ENCODE measurements around the gene RAB4A. TPM values are rescaled to one million over a fixed set of nuclear protein-coding genes. Genes with fewer than 3 reads are reported as not detected.

Gene RAB4A
- total RNA-seq, 1 donor from 2014 or later = 51.5 TPM

- ATAC-seq = no peak
Measured at GRCh38 chr1:229280921-229281320, 10.0 kb downstream of the RAB4A start.

DNA sequence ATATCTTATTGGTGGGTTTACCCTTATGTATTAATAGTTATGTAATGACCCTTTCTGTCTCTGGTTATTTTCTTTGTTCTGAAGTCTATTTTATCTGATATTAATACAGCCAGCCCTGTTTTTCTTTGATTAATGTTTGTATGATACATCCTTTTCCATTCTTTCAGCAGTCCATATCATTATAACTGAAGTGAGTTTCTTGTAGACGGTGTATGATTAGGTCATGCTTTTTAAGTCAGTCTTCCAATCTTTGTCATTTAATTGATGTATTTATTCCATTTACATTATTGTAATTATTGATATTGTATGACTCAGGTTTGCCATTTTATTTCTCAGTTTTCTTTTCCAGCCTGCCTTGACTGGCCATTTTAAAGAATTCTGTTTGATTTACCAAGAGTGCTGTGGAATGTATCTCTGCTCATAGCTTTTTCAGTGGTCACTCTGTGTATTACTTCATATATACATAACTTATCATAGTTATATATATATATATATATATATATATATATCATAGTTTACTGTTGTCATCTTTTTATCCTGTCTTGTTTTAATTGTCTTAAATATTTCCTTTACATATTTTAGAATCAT, 10.5 kb downstream of the RAB4A start:
- Histone ChIP-seq H3K4me1 (peaks cover 16% of the 10 kb centered on the region), H3K27ac (no peak overlapping the region), H3K36me3 (no peaks in the 10 kb centered on the region), H3K27me3 (ENCODE audit: low read depth) (no peaks in the 10 kb centered on the region), H3K9me3 (no peaks in the 10 kb centered on the region), H3K4me3 (no peak overlapping the region)
- intact Hi-C loops (cut with DNase I) = no loop called here
- no peak for DNase-seq
- TF ChIP-seq CTCF (IDR thresholded peaks at IDR 0.05) = no peak
- ATAC-seq = no peak

More at GRCh38 chr1:229280921-229281320, 10.0 kb downstream of the RAB4A start:
- H3K9me3 ChIP-seq = no peaks in the 10 kb centered on the region
- no peak for DNase-seq
- TF ChIP-seq CTCF (IDR thresholded peaks at IDR 0.05) = no peak
- no peak overlapping the region for H3K27ac ChIP-seq
- intact Hi-C loops (cut with DNase I) = no loop called here
- H3K36me3 ChIP-seq = no peaks in the 10 kb centered on the region
- H3K27me3 ChIP-seq (ENCODE audit: low read depth) = no peaks in the 10 kb centered on the region
- no peak overlapping the region for H3K4me3 ChIP-seq
- peaks cover 12% of the 10 kb centered on the region for H3K4me1 ChIP-seq

DNA sequence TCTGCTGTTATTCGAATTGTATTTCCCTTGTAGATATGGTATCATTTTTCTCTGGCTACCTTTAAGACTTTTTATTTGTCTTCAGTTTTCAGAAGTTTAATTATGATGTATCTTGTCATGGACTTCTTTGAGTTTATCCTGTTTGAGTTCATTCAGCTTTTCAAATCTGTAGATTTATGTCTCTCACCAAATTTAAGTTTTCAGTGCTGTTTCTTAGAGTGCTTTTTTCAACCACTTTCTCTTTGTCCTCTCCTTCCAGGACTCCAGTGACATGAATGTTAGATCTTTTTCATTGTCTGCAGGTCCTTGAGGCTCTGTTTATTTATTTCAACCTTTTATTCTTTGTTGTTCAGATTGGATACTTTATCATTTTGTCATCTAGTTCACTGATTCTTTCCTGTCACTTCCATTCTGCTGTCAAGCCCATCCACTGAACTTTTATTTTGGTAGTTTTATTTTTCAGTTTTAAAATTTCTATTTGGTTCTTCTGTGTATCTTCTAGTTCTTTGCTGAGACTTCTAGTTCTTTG, 11.4 kb downstream of the RAB4A start:
- intact Hi-C loops (cut with DNase I) = no loop called here
- no peak for ATAC-seq
- H3K36me3 ChIP-seq = no peaks in the 10 kb centered on the region

GRCh38 chr1:229283183-229283611, 12.3 kb downstream of the RAB4A start:
- DNase-seq = no peak

More for the DNA sequence above, 11.4 kb downstream of the RAB4A start:
- Histone ChIP-seq H3K4me1 (peaks cover 16% of the 10 kb centered on the region), H3K4me3 (no peak overlapping the region), H3K27ac (no peak overlapping the region), H3K27me3 (ENCODE audit: low read depth) (no peaks in the 10 kb centered on the region), H3K9me3 (no peaks in the 10 kb centered on the region)
- no peak for TF ChIP-seq CTCF (IDR thresholded peaks at IDR 0.05)
- DNase-seq = no peak

GRCh38 chr1:229284887-229285286, 14.0 kb downstream of the RAB4A start:
- Histone ChIP-seq H3K36me3 (peaks cover 13% of the 10 kb centered on the region), H3K4me1 (peaks cover 5% of the 10 kb centered on the region), H3K4me3 (no peak overlapping the region), H3K27me3 (ENCODE audit: low read depth) (no peaks in the 10 kb centered on the region), H3K9me3 (no peaks in the 10 kb centered on the region), H3K27ac (no peak overlapping the region)
- intact Hi-C loops (cut with DNase I) = no loop called here
- DNase-seq (no peak), ATAC-seq (no peak)
- no peak for TF ChIP-seq CTCF (IDR thresholded peaks at IDR 0.05)

More at GRCh38 chr1:229283183-229283611, 12.3 kb downstream of the RAB4A start:
- H3K4me1 ChIP-seq = peaks cover 16% of the 10 kb centered on the region
- no peak overlapping the region for H3K27ac ChIP-seq
- intact Hi-C loops (cut with DNase I) = no loop called here
- H3K9me3 ChIP-seq = no peaks in the 10 kb centered on the region
- no peak overlapping the region for H3K4me3 ChIP-seq
- no peak for TF ChIP-seq CTCF (IDR thresholded peaks at IDR 0.05)
- no peaks in the 10 kb centered on the region for H3K27me3 ChIP-seq (ENCODE audit: low read depth)
- ATAC-seq = no peak
- H3K36me3 ChIP-seq = no peaks in the 10 kb centered on the region
